ENCODE results near the gene KIAA1549. TPM values are rescaled to one million over a fixed set of nuclear protein-coding genes. Genes with fewer than 3 reads are reported as not detected.

KIAA1549 gene
- total and polyA plus RNA-seq, 3 donors from 2014 or later, result 4.4 to 8.0 (median 7.4) TPM

- H3K4me1 ChIP-seq, result no peaks in the 10 kb centered on the region
- H3K27me3 ChIP-seq, result no peaks in the 10 kb centered on the region
- no peak overlapping the region for H3K4me3 ChIP-seq
- no peak overlapping the region for H3K27ac ChIP-seq
- no peak for DNase-seq
- H3K36me3 ChIP-seq (ENCODE audit: low read depth, missing control alignments), result no peaks in the 10 kb centered on the region
- intact Hi-C loops (cut with DNase I; ENCODE audit: low total_unique reads), result no loop called here
- 91 to 95% methylated on average over 11 of the region's 11 CpGs for WGBS, 2 donors
- H3K9me3 ChIP-seq, result no peaks in the 10 kb centered on the region
- TF ChIP-seq POLR2A (IDR thresholded peaks at IDR 0.05), result no peak
- no peak for TF ChIP-seq CTCF (IDR thresholded peaks at IDR 0.05)
Observed at GRCh38 chr7:138835087-138835486, 146.1 kb downstream of the KIAA1549 start.

GRCh38 chr7:138834583-138834982, 146.6 kb downstream of the KIAA1549 start:
- no peaks in the 10 kb centered on the region for H3K27me3 ChIP-seq
- no peak overlapping the region for H3K27ac ChIP-seq
- H3K9me3 ChIP-seq, result no peaks in the 10 kb centered on the region
- no peaks in the 10 kb centered on the region for H3K36me3 ChIP-seq (ENCODE audit: low read depth, missing control alignments)
- WGBS, 2 donors, result 95 to 96% methylated on average over 9 of the region's 9 CpGs
- no peak overlapping the region for H3K4me3 ChIP-seq
- TF ChIP-seq POLR2A (IDR thresholded peaks at IDR 0.05) (no peak), CTCF (IDR thresholded peaks at IDR 0.05) (no peak)
- H3K4me1 ChIP-seq, result no peaks in the 10 kb centered on the region
- no peak for DNase-seq
- intact Hi-C loops (cut with DNase I; ENCODE audit: low total_unique reads), result no loop called here

GRCh38 chr7:138833596-138833995, 147.6 kb downstream of the KIAA1549 start:
- TF ChIP-seq POLR2A (IDR thresholded peaks at IDR 0.05) (no peak), CTCF (IDR thresholded peaks at IDR 0.05) (no peak)
- Histone ChIP-seq H3K27me3 (no peaks in the 10 kb centered on the region), H3K9me3 (no peaks in the 10 kb centered on the region), H3K36me3 (ENCODE audit: low read depth, missing control alignments) (no peaks in the 10 kb centered on the region), H3K4me3 (no peak overlapping the region), H3K27ac (no peak overlapping the region), H3K4me1 (no peaks in the 10 kb centered on the region)
- intact Hi-C loops (cut with DNase I; ENCODE audit: low total_unique reads), result no loop called here
- DNase-seq, result no peak
- WGBS, 2 donors, result 56 to 64% methylated on average over 5 of the region's 5 CpGs

- 84 to 89% methylated on average over 10 of the region's 10 CpGs for WGBS, 2 donors
- no peak overlapping the region for H3K4me3 ChIP-seq
- intact Hi-C loops (cut with DNase I; ENCODE audit: low total_unique reads), result no loop called here
Observed at GRCh38 chr7:138832966-138833365, 148.2 kb downstream of the KIAA1549 start.

More at GRCh38 chr7:138832966-138833365, 148.2 kb downstream of the KIAA1549 start:
- no peak for DNase-seq
- Histone ChIP-seq H3K36me3 (ENCODE audit: low read depth, missing control alignments) (no peaks in the 10 kb centered on the region), H3K27me3 (no peaks in the 10 kb centered on the region), H3K4me1 (no peaks in the 10 kb centered on the region), H3K9me3 (no peaks in the 10 kb centered on the region), H3K27ac (no peak overlapping the region)
- TF ChIP-seq CTCF (IDR thresholded peaks at IDR 0.05) (no peak), POLR2A (IDR thresholded peaks at IDR 0.05) (no peak)

Data from testis (tissue), 3 donors.